ENCODE measurements around the gene POU2F2.

The POU2F2 gene

GRCh38 chr19:42089772-42090171, 42.5 kb downstream of the POU2F2 start:
- H3K27me3 ChIP-seq (ENCODE audit: insufficient read depth, low read depth) = peaks cover 8% of the 10 kb centered on the region; the same call in 1 of the 2 replicates
- no peak overlapping the region for H3K4me3 ChIP-seq (IDR thresholded peaks at IDR 0.05; ENCODE audit: insufficient read depth, low read depth, low read length)
- H3K36me3 ChIP-seq (ENCODE audit: insufficient read depth) = no peaks in the 10 kb centered on the region
- no peaks in the 10 kb centered on the region for H4K20me1 ChIP-seq (ENCODE audit: insufficient read depth)
- TF ChIP-seq CTCF (conservative IDR thresholded peaks at IDR 0.05; ENCODE audit: low read depth, low read length) = no peak
- no peak overlapping the region for H3K4me2 ChIP-seq
- no peak overlapping the region for H3K27ac ChIP-seq
- H3K4me1 ChIP-seq (ENCODE audit: low read depth, poor library complexity, severe bottlenecking) = peaks cover 24% of the 10 kb centered on the region
- no peak overlapping the region for H2AFZ ChIP-seq (ENCODE audit: low read depth)
- no peaks in the 10 kb centered on the region for H3K79me2 ChIP-seq (ENCODE audit: insufficient read depth, low read depth)
- no peak overlapping the region for H3K9ac ChIP-seq

DNA sequence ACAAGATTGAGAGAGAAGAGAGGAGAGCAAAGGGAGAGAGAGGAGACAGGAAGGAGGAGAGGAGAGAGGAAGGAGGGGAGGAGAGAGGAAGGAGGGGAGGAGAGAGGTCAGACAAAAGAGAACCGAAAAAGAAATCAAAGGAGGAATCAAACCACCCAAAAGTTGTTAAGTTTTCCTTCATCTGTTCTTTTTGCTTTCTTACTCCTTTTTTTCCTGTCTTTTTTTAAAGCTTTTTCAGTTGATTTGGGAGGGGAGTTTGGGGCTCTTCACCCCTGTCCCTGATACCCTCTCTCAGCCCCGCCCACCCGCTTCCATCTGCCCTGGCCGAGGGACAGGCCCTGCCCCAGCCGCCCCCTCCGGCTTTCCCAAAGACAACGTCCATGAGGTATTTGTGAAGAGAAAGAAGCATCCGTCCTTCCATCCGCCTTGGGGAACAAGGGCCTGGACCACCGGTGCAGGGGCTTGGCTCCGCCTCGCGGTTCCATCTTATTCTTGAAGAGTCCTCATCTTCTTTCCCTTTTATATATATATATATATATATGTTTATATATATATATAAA, 43.0 kb downstream of the POU2F2 start:
- H3K27ac ChIP-seq = no peak overlapping the region
- peaks cover 24% of the 10 kb centered on the region for H3K4me1 ChIP-seq (ENCODE audit: low read depth, poor library complexity, severe bottlenecking)
- no peak overlapping the region for H3K4me2 ChIP-seq

GRCh38 chr19:42088471-42089190, 43.6 kb downstream of the POU2F2 start:
- H3K4me3 ChIP-seq (IDR thresholded peaks at IDR 0.05; ENCODE audit: insufficient read depth, low read depth, low read length) = no peak overlapping the region
- H4K20me1 ChIP-seq (ENCODE audit: insufficient read depth) = no peaks in the 10 kb centered on the region
- H3K27me3 ChIP-seq (ENCODE audit: insufficient read depth, low read depth) = peaks cover 5% of the 10 kb centered on the region; the same call in 1 of the 2 replicates
- H3K4me2 ChIP-seq = no peak overlapping the region
- no peak overlapping the region for H3K27ac ChIP-seq
- H3K79me2 ChIP-seq (ENCODE audit: insufficient read depth, low read depth) = no peaks in the 10 kb centered on the region
- H3K36me3 ChIP-seq (ENCODE audit: insufficient read depth) = no peaks in the 10 kb centered on the region
- H3K9ac ChIP-seq = no peak overlapping the region
- peaks cover 24% of the 10 kb centered on the region for H3K4me1 ChIP-seq (ENCODE audit: low read depth, poor library complexity, severe bottlenecking)
- H2AFZ ChIP-seq (ENCODE audit: low read depth) = no peak overlapping the region
- no peak for TF ChIP-seq CTCF (conservative IDR thresholded peaks at IDR 0.05; ENCODE audit: low read depth, low read length)

More for the DNA sequence above, 43.0 kb downstream of the POU2F2 start:
- Histone ChIP-seq H2AFZ (ENCODE audit: low read depth) (no peak overlapping the region), H3K27me3 (ENCODE audit: insufficient read depth, low read depth) (peaks cover 6% of the 10 kb centered on the region; the same call in 1 of the 2 replicates), H3K4me3 (IDR thresholded peaks at IDR 0.05; ENCODE audit: insufficient read depth, low read depth, low read length) (no peak overlapping the region), H3K79me2 (ENCODE audit: insufficient read depth, low read depth) (no peaks in the 10 kb centered on the region), H3K9ac (no peak overlapping the region), H3K36me3 (ENCODE audit: insufficient read depth) (no peaks in the 10 kb centered on the region), H4K20me1 (ENCODE audit: insufficient read depth) (no peaks in the 10 kb centered on the region)
- no peak for TF ChIP-seq CTCF (conservative IDR thresholded peaks at IDR 0.05; ENCODE audit: low read depth, low read length)

DNA sequence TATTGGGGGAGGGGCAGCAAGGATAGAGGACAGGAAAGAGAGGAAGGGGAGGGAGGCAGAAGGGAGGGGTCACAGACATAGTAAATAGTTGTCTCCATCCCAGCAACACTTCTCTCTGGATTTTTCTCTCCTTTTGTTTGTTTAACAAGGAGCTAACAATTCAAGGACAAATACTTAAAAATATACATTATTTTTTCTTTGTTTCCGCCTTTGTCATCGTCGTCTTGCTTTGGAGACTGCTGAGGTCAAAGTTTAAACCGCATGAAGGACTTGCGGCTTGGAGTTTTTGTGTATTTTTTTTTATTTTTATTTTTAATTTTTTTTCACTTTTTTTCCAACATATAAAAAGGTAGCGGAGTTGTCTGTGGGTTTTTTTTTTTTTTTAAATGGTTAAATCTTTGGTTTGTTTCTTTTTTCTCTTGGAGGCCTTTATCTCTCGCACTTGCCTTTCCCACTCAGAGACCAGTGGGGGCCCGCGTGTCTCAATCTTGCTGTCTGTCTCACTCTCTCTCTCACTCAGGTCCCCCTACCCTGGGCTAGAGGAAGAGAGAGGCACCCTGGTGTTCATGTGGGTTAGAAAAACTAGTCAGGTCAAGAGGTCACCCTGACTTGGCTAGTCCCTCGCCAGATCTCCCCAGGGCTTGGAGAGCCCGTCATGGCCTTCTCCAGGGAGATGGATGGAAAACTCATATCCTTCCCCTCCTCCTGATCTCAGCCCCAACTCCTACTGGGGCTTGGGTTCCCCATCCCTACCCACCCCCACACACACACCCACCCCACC, 45.3 kb downstream of the POU2F2 start:
- TF ChIP-seq CTCF (conservative IDR thresholded peaks at IDR 0.05; ENCODE audit: low read depth, low read length) = no peak
- H2AFZ ChIP-seq (ENCODE audit: low read depth) = no peak overlapping the region
- peaks cover 19% of the 10 kb centered on the region for H3K4me1 ChIP-seq (ENCODE audit: low read depth, poor library complexity, severe bottlenecking)
- peaks cover 5% of the 10 kb centered on the region; the same call in 1 of the 2 replicates for H3K27me3 ChIP-seq (ENCODE audit: insufficient read depth, low read depth)
- no peak overlapping the region for H3K4me2 ChIP-seq
- no peak overlapping the region for H3K4me3 ChIP-seq (IDR thresholded peaks at IDR 0.05; ENCODE audit: insufficient read depth, low read depth, low read length)
- H4K20me1 ChIP-seq (ENCODE audit: insufficient read depth) = 0 out of 2 replicates have a peak, but pooled peaks cover under 1% of the 10 kb centered on the region
- H3K79me2 ChIP-seq (ENCODE audit: insufficient read depth, low read depth) = no peaks in the 10 kb centered on the region
- H3K27ac ChIP-seq = no peak overlapping the region
- H3K36me3 ChIP-seq (ENCODE audit: insufficient read depth) = no peaks in the 10 kb centered on the region
- no peak overlapping the region for H3K9ac ChIP-seq

Measured in KMS-11 (cell line).